ENCODE measurements around the gene NEURL4.

NEURL4 gene

DNA sequence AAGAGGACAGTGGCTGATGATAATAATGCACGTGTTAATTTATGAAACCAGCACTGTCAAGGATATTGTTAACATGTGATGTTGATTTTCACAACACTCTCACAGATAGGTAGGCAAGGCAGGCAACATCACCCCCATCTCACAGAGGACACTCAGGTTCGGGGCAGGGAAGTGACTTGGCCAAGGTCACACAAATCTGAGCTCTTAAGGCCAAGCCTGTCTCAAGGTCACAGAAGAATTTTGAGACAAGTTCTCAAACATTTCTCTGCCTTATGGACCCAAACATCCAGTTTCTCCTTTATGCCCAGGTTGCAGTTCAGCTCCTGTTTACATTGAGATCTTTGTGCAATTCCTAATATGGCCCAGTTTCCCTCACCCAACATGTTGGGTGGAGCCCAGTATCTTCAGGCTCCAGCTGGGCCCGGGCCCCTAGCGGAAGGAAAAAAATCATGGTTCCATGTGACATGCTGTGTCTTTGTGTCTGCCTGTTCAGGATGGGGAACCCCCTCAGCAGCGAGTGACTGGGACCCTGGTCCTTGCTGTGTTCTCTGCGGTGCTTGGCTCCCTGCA lies 46.3 kb downstream of the NEURL4 start:
- no peak overlapping the region for H3K27ac ChIP-seq
- TF ChIP-seq, protein P1, sequence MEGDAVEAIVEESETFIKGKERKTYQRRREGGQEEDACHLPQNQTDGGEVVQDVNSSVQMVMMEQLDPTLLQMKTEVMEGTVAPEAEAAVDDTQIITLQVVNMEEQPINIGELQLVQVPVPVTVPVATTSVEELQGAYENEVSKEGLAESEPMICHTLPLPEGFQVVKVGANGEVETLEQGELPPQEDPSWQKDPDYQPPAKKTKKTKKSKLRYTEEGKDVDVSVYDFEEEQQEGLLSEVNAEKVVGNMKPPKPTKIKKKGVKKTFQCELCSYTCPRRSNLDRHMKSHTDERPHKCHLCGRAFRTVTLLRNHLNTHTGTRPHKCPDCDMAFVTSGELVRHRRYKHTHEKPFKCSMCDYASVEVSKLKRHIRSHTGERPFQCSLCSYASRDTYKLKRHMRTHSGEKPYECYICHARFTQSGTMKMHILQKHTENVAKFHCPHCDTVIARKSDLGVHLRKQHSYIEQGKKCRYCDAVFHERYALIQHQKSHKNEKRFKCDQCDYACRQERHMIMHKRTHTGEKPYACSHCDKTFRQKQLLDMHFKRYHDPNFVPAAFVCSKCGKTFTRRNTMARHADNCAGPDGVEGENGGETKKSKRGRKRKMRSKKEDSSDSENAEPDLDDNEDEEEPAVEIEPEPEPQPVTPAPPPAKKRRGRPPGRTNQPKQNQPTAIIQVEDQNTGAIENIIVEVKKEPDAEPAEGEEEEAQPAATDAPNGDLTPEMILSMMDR (conservative IDR thresholded peaks at IDR 0.05), result no peak
- no peak for TF ChIP-seq ZFX (IDR thresholded peaks at IDR 0.05)

DNA sequence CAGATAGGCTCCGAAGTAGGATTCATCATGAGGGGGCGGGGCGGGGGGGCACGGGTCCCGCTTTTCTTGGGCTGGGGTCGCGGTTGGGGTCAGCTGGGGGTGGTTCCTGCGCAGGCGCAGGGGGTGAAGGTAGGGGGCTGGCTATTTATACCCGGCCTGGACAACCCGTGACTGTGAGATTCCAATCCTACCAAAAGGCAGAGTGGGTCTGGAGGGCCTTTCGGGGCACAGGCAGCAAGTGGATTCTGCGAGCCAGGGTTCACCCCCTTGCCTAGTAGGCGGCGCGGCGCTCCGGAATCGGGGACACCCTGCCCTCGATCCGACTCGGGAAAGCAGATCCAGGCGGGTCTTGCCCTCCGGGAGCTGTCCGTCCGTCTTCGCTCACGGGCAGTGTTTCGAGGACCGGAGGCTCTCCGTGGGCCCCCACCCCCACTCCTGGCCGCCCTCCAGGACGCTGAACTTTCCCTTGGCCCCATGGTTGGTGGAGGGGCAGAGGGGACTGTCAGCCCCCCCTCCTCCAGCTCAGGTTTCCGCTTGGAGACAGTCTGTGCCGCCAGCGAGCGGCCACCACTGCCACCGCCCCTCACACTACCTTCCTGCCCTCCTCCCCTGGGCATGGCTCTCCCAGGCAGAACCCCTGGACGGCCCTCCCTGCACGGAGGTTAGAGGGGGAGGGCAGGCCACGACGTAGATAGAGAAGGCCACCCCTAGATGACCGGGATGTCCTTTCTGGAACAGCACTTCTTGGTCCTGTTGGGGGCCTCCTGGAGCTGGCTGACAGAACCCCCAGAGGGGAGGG lies 47.0 kb downstream of the NEURL4 start:
- H3K27ac ChIP-seq, result peak overlapping the region; percentile 68
- TF ChIP-seq, protein P1 (conservative IDR thresholded peaks at IDR 0.05), result no peak
- TF ChIP-seq ZFX (IDR thresholded peaks at IDR 0.05), result no peak

DNA sequence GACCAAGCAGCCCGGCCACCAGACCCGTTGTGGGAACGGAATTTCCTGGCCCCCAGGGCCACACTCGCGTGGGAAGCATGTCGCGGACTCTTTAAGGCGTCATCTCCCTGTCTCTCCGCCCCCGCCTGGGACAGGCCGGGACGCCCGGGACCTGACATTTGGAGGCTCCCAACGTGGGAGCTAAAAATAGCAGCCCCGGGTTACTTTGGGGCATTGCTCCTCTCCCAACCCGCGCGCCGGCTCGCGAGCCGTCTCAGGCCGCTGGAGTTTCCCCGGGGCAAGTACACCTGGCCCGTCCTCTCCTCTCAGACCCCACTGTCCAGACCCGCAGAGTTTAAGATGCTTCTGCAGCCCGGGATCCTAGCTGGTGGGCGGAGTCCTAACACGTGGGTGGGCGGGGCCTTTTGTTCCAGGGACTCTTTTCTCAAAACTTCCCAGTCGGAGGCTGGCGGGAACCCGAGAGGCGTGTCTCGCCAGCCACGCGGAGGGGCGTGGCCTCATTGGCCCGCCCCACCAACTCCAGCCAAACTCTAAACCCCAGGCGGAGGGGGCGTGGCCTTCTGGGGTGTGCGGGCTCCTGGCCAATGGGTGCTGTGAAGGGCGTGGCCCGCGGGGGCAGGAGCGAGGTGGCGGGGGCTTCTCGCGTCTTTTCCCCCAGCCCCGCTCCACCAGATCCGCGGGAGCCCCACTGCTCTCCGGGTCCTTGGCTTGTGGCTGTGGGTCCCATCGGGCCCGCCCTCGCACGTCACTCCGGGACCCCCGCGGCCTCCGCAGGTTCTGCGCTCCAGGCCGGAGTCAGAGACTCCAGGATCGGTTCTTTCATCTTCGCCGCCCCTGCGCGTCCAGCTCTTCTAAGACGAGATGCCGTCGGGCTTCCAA lies 47.8 kb downstream of the NEURL4 start, which contains the start of gene SLC2A4:
Gene SLC2A4, plus strand, starts transcription at position 645 of the 879 bp plus-strand sequence. Its CDS starts 217 bp downstream, at position 862.
- H3K27ac ChIP-seq, result peak within 1 kb of the TSS; percentile 68
- TF ChIP-seq ZFX (IDR thresholded peaks at IDR 0.05), result no peak
- TF ChIP-seq, protein P1 (conservative IDR thresholded peaks at IDR 0.05), result no peak

DNA sequence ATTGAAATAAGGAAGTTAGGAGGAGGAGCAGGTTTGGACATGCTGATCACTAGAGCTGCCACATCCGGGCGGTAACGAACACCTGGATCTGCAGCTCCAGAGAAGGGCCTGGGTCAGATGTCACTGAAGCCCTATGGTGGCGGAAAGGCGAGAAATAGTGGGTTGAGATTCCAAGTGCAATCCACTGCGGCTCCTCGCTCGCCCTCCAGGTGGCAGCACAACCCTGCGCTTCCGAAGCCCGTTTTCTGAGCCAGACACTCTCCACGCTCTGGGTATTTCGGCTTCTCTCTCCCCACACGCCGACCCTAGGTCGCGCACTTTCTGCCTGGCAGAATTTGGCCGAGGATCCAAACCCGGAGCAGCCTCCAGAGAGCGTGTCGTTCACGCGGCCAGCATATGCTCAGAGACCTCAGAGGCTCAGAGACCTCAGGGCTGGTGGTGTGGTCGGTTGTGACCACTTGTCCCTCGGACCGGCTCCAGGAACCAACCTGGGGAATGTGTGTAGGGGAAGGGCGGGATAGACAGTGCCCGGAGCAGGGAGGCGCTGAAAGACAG lies 48.5 kb downstream of the NEURL4 start:
- peak overlapping the region; percentile 68 for H3K27ac ChIP-seq
- TF ChIP-seq ZFX (IDR thresholded peaks at IDR 0.05), result no peak
- TF ChIP-seq, protein P1 (conservative IDR thresholded peaks at IDR 0.05), result peak; percentile 98

DNA sequence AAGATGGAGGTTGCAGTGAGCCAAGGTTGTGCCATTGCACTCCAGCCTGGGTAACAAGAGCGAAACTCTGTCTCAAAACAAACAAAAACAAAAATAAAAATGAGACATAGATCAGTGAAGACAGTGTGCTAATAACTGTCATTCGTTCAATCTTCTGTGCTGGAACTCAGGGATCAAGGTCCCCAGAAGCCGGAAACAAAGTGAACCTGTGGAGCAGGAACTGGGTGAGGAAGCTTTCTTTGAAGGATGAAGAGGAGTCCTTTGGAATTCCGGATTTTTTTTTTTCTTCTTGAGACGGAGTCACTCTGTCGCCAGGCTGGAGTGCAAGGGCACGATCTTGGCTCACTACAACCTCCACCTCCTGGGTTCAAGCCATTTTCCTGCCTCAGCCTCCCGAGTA lies 49.7 kb downstream of the NEURL4 start:
- TF ChIP-seq, protein P1 (conservative IDR thresholded peaks at IDR 0.05), result no peak
- TF ChIP-seq ZFX (IDR thresholded peaks at IDR 0.05), result no peak
- peak overlapping the region; percentile 68 for H3K27ac ChIP-seq

DNA sequence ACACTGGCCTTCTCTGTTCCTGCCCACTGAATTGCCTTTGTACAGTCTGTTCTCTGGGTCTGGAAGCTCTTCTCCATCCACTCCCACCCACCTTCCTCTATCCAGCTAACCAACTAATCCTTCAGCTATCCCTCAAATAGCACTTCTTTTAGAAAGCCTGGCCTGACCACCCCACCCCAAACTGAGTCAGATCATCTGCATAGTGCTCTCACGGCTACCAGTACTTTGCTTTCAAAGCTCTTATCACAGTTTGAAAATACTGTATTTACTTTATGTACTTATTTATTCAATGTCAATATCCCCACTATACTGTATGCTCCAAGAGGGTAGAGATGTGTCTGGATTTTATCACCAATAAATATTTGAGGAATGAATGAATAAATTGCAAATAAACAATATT lies 62.4 kb downstream of the NEURL4 start:
- H3K27ac ChIP-seq, result peak overlapping the region; percentile 16
- TF ChIP-seq, protein P1 (conservative IDR thresholded peaks at IDR 0.05), result no peak
- TF ChIP-seq ZFX (IDR thresholded peaks at IDR 0.05), result no peak
